SK-N-SH (cell line): Measurements from ENCODE around the gene BTLA. TPM values are rescaled to one million over a fixed set of nuclear protein-coding genes. Genes with fewer than 3 reads are reported as not detected.

ENCODE experiments used
- CTCF ChIA-PET: fragments of 300-600, 350-600 bp; formaldehyde crosslinking; extraction: SDS; loops from one replicate; lab custom pipeline; 2021; lab: Yijun Ruan, JAX
- POLR2A ChIA-PET: fragments of 350-600 bp; sonication (Branson Sonifier 250); formaldehyde crosslinking; extraction: SDS; loops from one replicate; lab custom pipeline; 2020; ENCODE audit warnings: antibody characterized with exemption, inconsistent platforms; lab: Yijun Ruan, JAX
- DNase-seq: peaks from one replicate; pipeline ENCODE4 v3.0.0; 2012
- H2AFZ ChIP-seq: fragments of 200-600 bp; sonication (generic); 2 replicates; pipeline ENCODE4 v1.8.1; 2016; ENCODE audit warnings: antibody characterized with exemption, mild to moderate bottlenecking, low read depth
- H3F3A ChIP-seq: fragments of 200-600 bp; sonication (generic); replicated peaks from 2 replicates; pipeline ENCODE3; 2016; ENCODE audit warnings: antibody characterized with exemption, mild to moderate bottlenecking; ENCODE audit not compliant: insufficient read depth
- H3K27ac ChIP-seq, 2 experiments: fragments of 200-500 bp in 1 of 2; fragments of 200-600 bp in 1 of 2; sonication (Bioruptor generic) in 1 of 2; sonication (generic), shearing (Covaris generic) in 1 of 2; 2 replicates each; pipeline versions ENCODE4 v1.5.1 to v1.6.1; 2014 to 2016; ENCODE audit warnings: low read depth in 2 of 2, inconsistent platforms in 1 of 2, low read length in 1 of 2, mild to moderate bottlenecking in 1 of 2, mixed read lengths in 1 of 2
- H3K27me3 ChIP-seq: fragments of 200-600 bp; sonication (generic), shearing (Covaris generic); 2 replicates; pipeline ENCODE4 v1.6.1; 2016; ENCODE audit warnings: mixed run types; ENCODE audit not compliant: insufficient read depth
- H3K36me3 ChIP-seq, 2 experiments: fragments of 200-500 bp in 1 of 2; fragments of 200-600 bp in 1 of 2; sonication (Bioruptor generic) in 1 of 2; sonication (generic) in 1 of 2; replicated peaks in 1 of 2; 2 replicates each; pipeline versions ENCODE3 to v1.5.1; 2014 to 2016; ENCODE audit warnings: low read length in 1 of 2, mild to moderate bottlenecking in 1 of 2; ENCODE audit not compliant: insufficient read depth in 2 of 2, control insufficient read depth in 1 of 2
- H3K4me1 ChIP-seq, 2 experiments: fragments of 200-500 bp in 1 of 2; fragments of 200-600 bp in 1 of 2; sonication (Bioruptor generic) in 1 of 2; sonication (generic), shearing (Covaris generic) in 1 of 2; 2 replicates each; pipeline versions ENCODE4 v1.5.1 to v1.6.1; 2014 to 2016; ENCODE audit warnings: low read depth in 1 of 2, low read length in 1 of 2, mixed run types in 1 of 2; ENCODE audit not compliant: insufficient read depth in 2 of 2, control insufficient read depth in 1 of 2
- H3K4me2 ChIP-seq: fragments of 200-600 bp; sonication (generic), shearing (Covaris generic); 2 replicates; pipeline ENCODE4 v1.6.1; 2017; ENCODE audit warnings: mixed run types
- H3K4me3 ChIP-seq, 2 experiments: fragments of 200-500 bp in 1 of 2; fragments of 200-600 bp in 1 of 2; sonication (Bioruptor generic) in 1 of 2; sonication (generic), shearing (Covaris generic) in 1 of 2; 2 replicates each; pipeline versions ENCODE4 v1.5.1 to v1.8.1; 2014 to 2016; ENCODE audit warnings: low read depth in 2 of 2, inconsistent platforms in 1 of 2, low read length in 1 of 2, mild to moderate bottlenecking in 1 of 2, mixed read lengths in 1 of 2, moderate library complexity in 1 of 2
- H3K79me2 ChIP-seq: fragments of 200-600 bp; sonication (generic); 2 replicates; pipeline ENCODE4 v1.8.1; 2017; ENCODE audit warnings: mild to moderate bottlenecking; ENCODE audit not compliant: insufficient read depth
- H3K9ac ChIP-seq: fragments of 200-600 bp; sonication (generic); 2 replicates; pipeline ENCODE4 v1.6.1; 2017; ENCODE audit warnings: mixed run types
- H3K9me2 ChIP-seq: fragments of 200-600 bp; sonication (generic); 2 replicates; pipeline ENCODE4 v1.6.1; 2017; ENCODE audit warnings: mixed run types
- H3K9me3 ChIP-seq: fragments of 200-600 bp; sonication (generic); 2 replicates; pipeline ENCODE4 v1.6.1; 2017; ENCODE audit warnings: mixed run types, mild to moderate bottlenecking, moderate library complexity
- H4K20me1 ChIP-seq: fragments of 200-600 bp; sonication (generic); 2 replicates; pipeline ENCODE4 v1.6.1; 2017; ENCODE audit warnings: mild to moderate bottlenecking, mixed run types; ENCODE audit not compliant: insufficient read depth
- CHD2 ChIP-seq: fragments of 150-350 bp; IDR thresholded peaks from 2 replicates; pipeline ENCODE4 v1.6.1; 2018; ENCODE audit warnings: low read length; ENCODE audit not compliant: partially characterized antibody
- EP300 ChIP-seq, 2 experiments: IDR thresholded peaks; 2 replicates each; pipeline versions ENCODE4 v1.4.0 to v1.6.1; 2012; ENCODE audit warnings: borderline replicate concordance in 1 of 2, low read depth in 1 of 2, low read length in 1 of 2
- FOSL2 ChIP-seq: IDR thresholded peaks from 2 replicates; pipeline ENCODE4 v1.4.0; 2012; ENCODE audit warnings: low read depth, mild to moderate bottlenecking, moderate library complexity, borderline replicate concordance
- FOXJ3 ChIP-seq: sonication (generic); formaldehyde crosslinking; IDR thresholded peaks from 2 replicates; pipeline ENCODE4 v1.5.1; 2020; ENCODE audit warnings: mild to moderate bottlenecking, missing genetic modification reagents
- GABPA ChIP-seq: IDR thresholded peaks from 2 replicates; pipeline ENCODE4 v1.4.0; 2012; ENCODE audit warnings: low read depth, mild to moderate bottlenecking
- GATA2 ChIP-seq: sonication (generic); formaldehyde crosslinking; IDR thresholded peaks from 2 replicates; pipeline ENCODE4 v1.5.0; 2020; ENCODE audit warnings: mild to moderate bottlenecking, missing genetic modification reagents
- JUND ChIP-seq: IDR thresholded peaks from 2 replicates; pipeline ENCODE4 v1.4.0; 2012
- MAX ChIP-seq: IDR thresholded peaks from 2 replicates; pipeline ENCODE4 v1.4.0; 2012; ENCODE audit warnings: low read depth
- MEF2A ChIP-seq: IDR thresholded peaks from 2 replicates; pipeline ENCODE4 v1.4.0; 2012; ENCODE audit warnings: low read depth, borderline replicate concordance
- NFIC ChIP-seq: IDR thresholded peaks from 2 replicates; pipeline ENCODE4 v1.4.0; 2012; ENCODE audit warnings: borderline replicate concordance
- NRF1 ChIP-seq: IDR thresholded peaks from 2 replicates; pipeline ENCODE4 v1.6.1; 2012; ENCODE audit warnings: low read depth, mild to moderate bottlenecking, low read length
- POLR2AphosphoS5 ChIP-seq: IDR thresholded peaks from 2 replicates; pipeline ENCODE4 v1.6.1; 2012; ENCODE audit warnings: low read depth, low read length
- RAD21 ChIP-seq: IDR thresholded peaks from 2 replicates; pipeline ENCODE4 v1.6.1; 2012; ENCODE audit warnings: mild to moderate bottlenecking, low read length
- REST ChIP-seq: IDR thresholded peaks from 2 replicates; pipeline ENCODE4 v1.6.1; 2012; ENCODE audit warnings: mild to moderate bottlenecking, low read depth, low read length, moderate library complexity
- RFX5 ChIP-seq: IDR thresholded peaks from 2 replicates; pipeline ENCODE4 v1.6.1; 2012; ENCODE audit warnings: mild to moderate bottlenecking, improper control_type of control experiment, low read length
- SIN3A ChIP-seq: IDR thresholded peaks from 2 replicates; pipeline ENCODE4 v1.6.1; 2012; ENCODE audit warnings: low read depth, mild to moderate bottlenecking, low read length, moderate library complexity, borderline replicate concordance
- SMC3 ChIP-seq: IDR thresholded peaks from 2 replicates; pipeline ENCODE4 v1.6.1; 2012; ENCODE audit warnings: low read depth, low read length, improper control_type of control experiment
- TAF1 ChIP-seq: IDR thresholded peaks from 2 replicates; pipeline ENCODE4 v1.6.1; 2012; ENCODE audit warnings: low read depth, mild to moderate bottlenecking, low read length, moderate library complexity, borderline replicate concordance
- USF1 ChIP-seq: IDR thresholded peaks from 2 replicates; pipeline ENCODE4 v1.4.0; 2012; ENCODE audit warnings: low read depth, borderline replicate concordance
- ZBTB33 ChIP-seq: IDR thresholded peaks from 2 replicates; pipeline ENCODE4 v1.4.0; 2012; ENCODE audit warnings: low read depth, borderline replicate concordance
- WGBS: methylation state at CpG from one replicate; pipeline ENCODE4 v1.1.6; 2017; ENCODE audit warnings: low lambda C conversion rate; 5-methylcytosine and 5-hydroxymethylcytosine counted together
- polyA plus RNA-seq, 3 experiments: library from polyadenylated mRNA; depleted of rRNA; stranded (reverse); fragments of >200 nt; gene quantifications; 2 replicates each; pipeline ENCODE4 v1.2.3, GENCODE V29; 2012
- TF ChIP-seq, protein P1 (sequence below): IDR thresholded peaks from 2 replicates; pipeline ENCODE4; 2012

BTLA gene
- polyA plus RNA-seq, 1 of the 3 experiments (the other 2 are of a cell fraction): not detected

GRCh38 chr3:112508261-112508660, 9.0 kb upstream of the BTLA start:
- Histone ChIP-seq H3K36me3 (no peaks in the 10 kb centered on the region), H3K27me3 (no peaks in the 10 kb centered on the region), H3K79me2 (no peaks in the 10 kb centered on the region), H3K4me3 (no peak overlapping the region), H3K9ac (no peak overlapping the region), H3K9me2 (no peaks in the 10 kb centered on the region), H3K4me2 (no peak overlapping the region), H3K9me3 (peaks cover 6% of the 10 kb centered on the region)
- CTCF ChIA-PET: interaction anchor here (0.8 to 1.8 kb wide), 4 partner anchors 10 to 397 kb away, joined by 3 to 5 read pairs (median 3); no protein-coding TSS in a partner anchor
- no peak for DNase-seq
- 12% methylated on average over 2 of the region's 2 CpGs for WGBS
- TF ChIP-seq MAX (no peak), FOSL2 (no peak), CHD2 (no peak), GATA2 (CRISPR knock-in tag) (no peak), TAF1 (no peak), FOXJ3 (no peak), RFX5 (no peak), POLR2AphosphoS5 (no peak)
- TF ChIP-seq, all 33 proteins: peak for 0
- Histone ChIP-seq H4K20me1 (no peaks in the 10 kb centered on the region), H3F3A (no peaks in the 10 kb centered on the region), H3K27ac (no peak overlapping the region), H2AFZ (no peak overlapping the region), H3K4me1 (no peaks in the 10 kb centered on the region)
- POLR2A ChIA-PET: no interaction called here

- Histone ChIP-seq H3K4me2 (no peak overlapping the region), H3K36me3 (no peaks in the 10 kb centered on the region), H3K4me1 (no peaks in the 10 kb centered on the region), H3F3A (no peaks in the 10 kb centered on the region), H3K9ac (no peak overlapping the region), H3K9me3 (no peaks in the 10 kb centered on the region), H3K79me2 (no peaks in the 10 kb centered on the region), H3K4me3 (no peak overlapping the region), H4K20me1 (no peaks in the 10 kb centered on the region), H2AFZ (no peak overlapping the region), H3K27me3 (no peaks in the 10 kb centered on the region), H3K9me2 (no peaks in the 10 kb centered on the region), H3K27ac (no peak overlapping the region)
- CTCF ChIA-PET: interaction anchor here (1.3 to 1.4 kb wide), 2 partner anchors 14 to 212 kb away, joined by 4 read pairs; no protein-coding TSS in a partner anchor
- no peak for TF ChIP-seq ZBTB33
- TF ChIP-seq FOSL2: no peak
- no peak for TF ChIP-seq TAF1
- no peak for TF ChIP-seq REST
- TF ChIP-seq JUND: no peak
- no peak for TF ChIP-seq SIN3A
- TF ChIP-seq, protein P1, sequence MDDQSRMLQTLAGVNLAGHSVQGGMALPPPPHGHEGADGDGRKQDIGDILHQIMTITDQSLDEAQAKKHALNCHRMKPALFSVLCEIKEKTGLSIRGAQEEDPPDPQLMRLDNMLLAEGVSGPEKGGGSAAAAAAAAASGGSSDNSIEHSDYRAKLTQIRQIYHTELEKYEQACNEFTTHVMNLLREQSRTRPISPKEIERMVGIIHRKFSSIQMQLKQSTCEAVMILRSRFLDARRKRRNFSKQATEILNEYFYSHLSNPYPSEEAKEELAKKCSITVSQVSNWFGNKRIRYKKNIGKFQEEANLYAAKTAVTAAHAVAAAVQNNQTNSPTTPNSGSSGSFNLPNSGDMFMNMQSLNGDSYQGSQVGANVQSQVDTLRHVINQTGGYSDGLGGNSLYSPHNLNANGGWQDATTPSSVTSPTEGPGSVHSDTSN: no peak
- no peak for TF ChIP-seq RFX5
- no peak for TF ChIP-seq NFIC
- no peak for TF ChIP-seq SMC3
- TF ChIP-seq GABPA: no peak
- no peak for TF ChIP-seq RAD21
- no peak for TF ChIP-seq MEF2A
- no peak for TF ChIP-seq NRF1
- TF ChIP-seq GATA2 (CRISPR knock-in tag): no peak
- TF ChIP-seq USF1: no peak
- TF ChIP-seq EP300 (IDR thresholded peaks at IDR 0.05; ENCODE audit: borderline replicate concordance in 1 of 2, low read depth in 1 of 2, low read length in 1 of 2): no peak
- 0% methylated on average over 2 of the region's 2 CpGs for WGBS
- POLR2A ChIA-PET: no interaction called here
- no peak for DNase-seq
These were observed 6.6 kb upstream of the BTLA start for GRCh38 chr3:112505907-112506306.
